GM23338 (cell line): ENCODE results near the gene DDX20. TPM values are rescaled to one million over a fixed set of nuclear protein-coding genes. Genes with fewer than 3 reads are reported as not detected.

Source experiments
- ATAC-seq: fragments of 200-7000 bp; cut with Tn5 transposase; 3 replicates; pipeline ENCODE4 v1.9.1; 2020
- DNase-seq: peaks from one replicate; pipeline ENCODE4 v3.0.0-alpha.2; 2015; ENCODE audit warnings: low spot score
- H2AFZ ChIP-seq: fragments of 200-600 bp; sonication (generic); 2 replicates; pipeline ENCODE4 v1.8.0; 2016; ENCODE audit warnings: antibody characterized with exemption, mild to moderate bottlenecking, moderate library complexity
- H3F3A ChIP-seq: fragments of 200-600 bp; sonication (generic); replicated peaks from 2 replicates; pipeline ENCODE4 v1.8.0; 2017; ENCODE audit warnings: antibody characterized with exemption, mixed run types, low read depth
- H3K27ac ChIP-seq: fragments of 200-600 bp; sonication (generic); 2 replicates; pipeline ENCODE4 v1.6.1; 2016; ENCODE audit warnings: low read depth
- H3K27me3 ChIP-seq: fragments of 200-600 bp; sonication (generic); 2 replicates; pipeline ENCODE4 v1.8.0; 2016; ENCODE audit warnings: mild to moderate bottlenecking, mixed run types, moderate library complexity; ENCODE audit not compliant: insufficient read depth
- H3K36me3 ChIP-seq: fragments of 200-600 bp; sonication (generic); 2 replicates; pipeline ENCODE4 v1.8.0; 2016; ENCODE audit warnings: mild to moderate bottlenecking; ENCODE audit not compliant: insufficient read depth
- H3K4me1 ChIP-seq: fragments of 200-600 bp; sonication (generic); 2 replicates; pipeline ENCODE4 v1.8.0; 2016; ENCODE audit warnings: mild to moderate bottlenecking, moderate library complexity; ENCODE audit not compliant: insufficient read depth
- H3K4me2 ChIP-seq: fragments of 200-600 bp; sonication (generic); 2 replicates; pipeline ENCODE4 v1.7.1; 2017; ENCODE audit warnings: mixed run types
- H3K4me3 ChIP-seq: fragments of 200-600 bp; sonication (generic); 2 replicates; pipeline ENCODE4 v1.6.1; 2016; ENCODE audit warnings: mixed run types
- H3K79me2 ChIP-seq: fragments of 200-600 bp; sonication (generic); replicated peaks from 2 replicates; pipeline ENCODE4 v1.8.0; 2017; ENCODE audit warnings: mild to moderate bottlenecking; ENCODE audit not compliant: insufficient read depth
- H3K9me2 ChIP-seq: fragments of 200-600 bp; sonication (generic); 2 replicates; pipeline ENCODE4 v1.8.0; 2017; ENCODE audit not compliant: insufficient read depth
- H4K20me1 ChIP-seq: fragments of 200-600 bp; sonication (generic); replicated peaks from 2 replicates; pipeline ENCODE4 v1.8.0; 2017; ENCODE audit warnings: mild to moderate bottlenecking; ENCODE audit not compliant: insufficient read depth
- H3K27ac Mint-ChIP-seq: 2 replicates; pipeline ENCODE4 v1.8.0; 2020; ENCODE audit warnings: inconsistent platforms, mild to moderate bottlenecking, moderate library complexity, mixed read lengths
- H3K27me3 Mint-ChIP-seq: 3 replicates; pipeline ENCODE4 v1.8.0; 2022; ENCODE audit warnings: low read depth, mild to moderate bottlenecking, moderate library complexity, mixed read lengths, inconsistent platforms; ENCODE audit not compliant: insufficient read depth, poor library complexity
- H3K36me3 Mint-ChIP-seq: 3 replicates; pipeline ENCODE4 v1.8.0; 2021; ENCODE audit warnings: low read depth, mild to moderate bottlenecking, inconsistent platforms, moderate library complexity, mixed read lengths
- H3K4me1 Mint-ChIP-seq: 3 replicates; pipeline ENCODE4 v1.8.0; 2020; ENCODE audit warnings: mild to moderate bottlenecking, inconsistent platforms, mixed read lengths
- H3K4me3 Mint-ChIP-seq: 3 replicates; pipeline ENCODE4 v1.8.0; 2021; ENCODE audit warnings: moderate library complexity, mild to moderate bottlenecking, inconsistent platforms, mixed read lengths
- H3K9me3 Mint-ChIP-seq: 3 replicates; pipeline ENCODE4 v1.8.0; 2020; ENCODE audit warnings: moderate library complexity, mild to moderate bottlenecking, inconsistent platforms, mixed read lengths
- CREB1 ChIP-seq: fragments of 250-450 bp; sonication (Bioruptor Pico); IDR thresholded peaks from 2 replicates; pipeline ENCODE4 v1.5.0; 2020; ENCODE audit warnings: low read depth, mild to moderate bottlenecking, moderate library complexity
- ETS1 ChIP-seq: IDR thresholded peaks from 2 replicates; pipeline ENCODE4 v1.6.1; 2016; ENCODE audit warnings: antibody characterized with exemption
- EZH2 ChIP-seq: fragments of 200-600 bp; sonication (generic); IDR thresholded peaks from one replicate; pipeline ENCODE4 v1.8.0; 2017; ENCODE audit warnings: antibody characterized with exemption, mild to moderate bottlenecking, low read depth; ENCODE audit not compliant: unreplicated experiment
- EZH2phosphoT487 ChIP-seq: fragments of 200-600 bp; sonication (generic); IDR thresholded peaks from one replicate; pipeline ENCODE4 v1.8.1; 2018; ENCODE audit warnings: antibody characterized with exemption; ENCODE audit not compliant: unreplicated experiment
- JUNB ChIP-seq: IDR thresholded peaks from one replicate; pipeline ENCODE4 v1.6.1; 2016; ENCODE audit warnings: antibody characterized with exemption; ENCODE audit not compliant: unreplicated experiment
- NANOG ChIP-seq: IDR thresholded peaks from 2 replicates; pipeline ENCODE4 v1.6.1; 2016; ENCODE audit warnings: antibody characterized with exemption, borderline replicate concordance
- POLR2AphosphoS5 ChIP-seq: IDR thresholded peaks from 2 replicates; pipeline ENCODE4 v1.6.1; 2016; ENCODE audit warnings: antibody characterized with exemption, low read depth
- STAT1 ChIP-seq: IDR thresholded peaks from one replicate; pipeline ENCODE4 v1.6.1; 2016; ENCODE audit warnings: antibody characterized with exemption; ENCODE audit not compliant: unreplicated experiment
- ZNF114 ChIP-seq: fragments of 250-450 bp; sonication (Bioruptor Pico); IDR thresholded peaks from 2 replicates; pipeline ENCODE4 v1.5.0; 2020; ENCODE audit warnings: mild to moderate bottlenecking, moderate library complexity
- ZNF331 ChIP-seq: fragments of 250-450 bp; sonication (Bioruptor Pico); IDR thresholded peaks from 2 replicates; pipeline ENCODE4 v1.5.0; 2020; ENCODE audit warnings: low read depth, mild to moderate bottlenecking, moderate library complexity
- ZNF462 ChIP-seq: fragments of 250-450 bp; sonication (Bioruptor Pico); IDR thresholded peaks from 2 replicates; pipeline ENCODE4 v1.5.0; 2020; ENCODE audit warnings: mild to moderate bottlenecking, moderate library complexity
- polyA plus RNA-seq: library from polyadenylated mRNA; unstranded; fragments of >200 nt; fragmentation: Nextera tagmentation; extraction: Ambion mirVana; gene quantifications from 2 replicates; pipeline ENCODE4 v1.2.1, GENCODE V29; 2016
- total RNA-seq: library from RNA; depleted of rRNA; stranded (reverse); fragments of >200 nt; shearing (Covaris generic); gene quantifications from 2 replicates; pipeline ENCODE4 v1.2.3, GENCODE V29; 2014
- TF ChIP-seq, protein P1 (sequence below), 2 experiments: fragments of 200-600 bp in 1 of 2; sonication (generic) in 1 of 2; conservative IDR thresholded peaks; 2 replicates each; pipeline versions ENCODE4 v1.5.1 to v1.6.1; 2016 to 2017; ENCODE audit warnings: antibody characterized with exemption in 2 of 2, low read depth in 2 of 2, mild to moderate bottlenecking in 2 of 2, moderate library complexity in 1 of 2
- TF ChIP-seq, protein P2 (sequence below): IDR thresholded peaks from one replicate; pipeline ENCODE4 v1.6.1; 2018; ENCODE audit warnings: antibody characterized with exemption; ENCODE audit not compliant: unreplicated experiment

DDX20 gene
- total and polyA plus RNA-seq, 2 experiments from 2014 or later = 11.9 to 54.4 TPM

DNA sequence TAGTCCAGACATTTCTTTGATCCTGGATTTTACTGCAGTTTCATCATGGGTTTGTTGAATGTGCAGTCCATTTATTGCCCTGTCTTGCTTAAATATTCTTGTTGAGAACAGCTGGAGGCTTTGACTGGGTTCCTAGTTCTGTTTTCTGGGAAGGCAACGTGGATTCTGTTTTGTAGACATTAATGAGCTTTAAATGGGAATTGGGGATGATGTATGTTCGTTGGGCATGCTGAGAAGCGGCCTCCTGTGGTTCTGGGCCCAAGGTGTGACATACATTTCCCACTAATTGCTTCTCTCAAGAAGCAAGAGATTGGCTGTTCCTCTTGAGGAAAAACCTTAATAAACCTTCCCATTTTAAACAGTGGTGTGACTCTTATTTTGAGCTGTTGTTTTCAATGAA, 39.4 kb upstream of the DDX20 start:
- Histone ChIP-seq H3K36me3 (no peaks in the 10 kb centered on the region), H3K27me3 (no peaks in the 10 kb centered on the region), H2AFZ (no peak overlapping the region), H3K79me2 (no peaks in the 10 kb centered on the region), H3K4me2 (no peak overlapping the region), H3K9me2 (peaks cover 6% of the 10 kb centered on the region; the same call in 1 of the 2 replicates), H3K4me1 (peaks cover 18% of the 10 kb centered on the region), H4K20me1 (no peaks in the 10 kb centered on the region), H3F3A (no peaks in the 10 kb centered on the region), H3K4me3 (no peak overlapping the region), H3K27ac (no peak overlapping the region)
- H3K27ac Mint-ChIP-seq = no peak overlapping the region
- peaks cover 11% of the 10 kb centered on the region for H3K27me3 Mint-ChIP-seq
- no peak for ATAC-seq
- TF ChIP-seq, protein P1, sequence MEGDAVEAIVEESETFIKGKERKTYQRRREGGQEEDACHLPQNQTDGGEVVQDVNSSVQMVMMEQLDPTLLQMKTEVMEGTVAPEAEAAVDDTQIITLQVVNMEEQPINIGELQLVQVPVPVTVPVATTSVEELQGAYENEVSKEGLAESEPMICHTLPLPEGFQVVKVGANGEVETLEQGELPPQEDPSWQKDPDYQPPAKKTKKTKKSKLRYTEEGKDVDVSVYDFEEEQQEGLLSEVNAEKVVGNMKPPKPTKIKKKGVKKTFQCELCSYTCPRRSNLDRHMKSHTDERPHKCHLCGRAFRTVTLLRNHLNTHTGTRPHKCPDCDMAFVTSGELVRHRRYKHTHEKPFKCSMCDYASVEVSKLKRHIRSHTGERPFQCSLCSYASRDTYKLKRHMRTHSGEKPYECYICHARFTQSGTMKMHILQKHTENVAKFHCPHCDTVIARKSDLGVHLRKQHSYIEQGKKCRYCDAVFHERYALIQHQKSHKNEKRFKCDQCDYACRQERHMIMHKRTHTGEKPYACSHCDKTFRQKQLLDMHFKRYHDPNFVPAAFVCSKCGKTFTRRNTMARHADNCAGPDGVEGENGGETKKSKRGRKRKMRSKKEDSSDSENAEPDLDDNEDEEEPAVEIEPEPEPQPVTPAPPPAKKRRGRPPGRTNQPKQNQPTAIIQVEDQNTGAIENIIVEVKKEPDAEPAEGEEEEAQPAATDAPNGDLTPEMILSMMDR (conservative IDR thresholded peaks at IDR 0.05; ENCODE audit: low read depth in 2 of 2) = no peak
- TF ChIP-seq ETS1 (no peak), NANOG (no peak), ZNF331 (CRISPR knock-in tag) (no peak), ZNF462 (no peak), STAT1 (no peak), EZH2phosphoT487 (no peak), CREB1 (CRISPR knock-in tag) (no peak), ZNF114 (CRISPR knock-in tag) (no peak), EZH2 (no peak), JUNB (no peak), POLR2AphosphoS5 (no peak)
- TF ChIP-seq, protein P2, sequence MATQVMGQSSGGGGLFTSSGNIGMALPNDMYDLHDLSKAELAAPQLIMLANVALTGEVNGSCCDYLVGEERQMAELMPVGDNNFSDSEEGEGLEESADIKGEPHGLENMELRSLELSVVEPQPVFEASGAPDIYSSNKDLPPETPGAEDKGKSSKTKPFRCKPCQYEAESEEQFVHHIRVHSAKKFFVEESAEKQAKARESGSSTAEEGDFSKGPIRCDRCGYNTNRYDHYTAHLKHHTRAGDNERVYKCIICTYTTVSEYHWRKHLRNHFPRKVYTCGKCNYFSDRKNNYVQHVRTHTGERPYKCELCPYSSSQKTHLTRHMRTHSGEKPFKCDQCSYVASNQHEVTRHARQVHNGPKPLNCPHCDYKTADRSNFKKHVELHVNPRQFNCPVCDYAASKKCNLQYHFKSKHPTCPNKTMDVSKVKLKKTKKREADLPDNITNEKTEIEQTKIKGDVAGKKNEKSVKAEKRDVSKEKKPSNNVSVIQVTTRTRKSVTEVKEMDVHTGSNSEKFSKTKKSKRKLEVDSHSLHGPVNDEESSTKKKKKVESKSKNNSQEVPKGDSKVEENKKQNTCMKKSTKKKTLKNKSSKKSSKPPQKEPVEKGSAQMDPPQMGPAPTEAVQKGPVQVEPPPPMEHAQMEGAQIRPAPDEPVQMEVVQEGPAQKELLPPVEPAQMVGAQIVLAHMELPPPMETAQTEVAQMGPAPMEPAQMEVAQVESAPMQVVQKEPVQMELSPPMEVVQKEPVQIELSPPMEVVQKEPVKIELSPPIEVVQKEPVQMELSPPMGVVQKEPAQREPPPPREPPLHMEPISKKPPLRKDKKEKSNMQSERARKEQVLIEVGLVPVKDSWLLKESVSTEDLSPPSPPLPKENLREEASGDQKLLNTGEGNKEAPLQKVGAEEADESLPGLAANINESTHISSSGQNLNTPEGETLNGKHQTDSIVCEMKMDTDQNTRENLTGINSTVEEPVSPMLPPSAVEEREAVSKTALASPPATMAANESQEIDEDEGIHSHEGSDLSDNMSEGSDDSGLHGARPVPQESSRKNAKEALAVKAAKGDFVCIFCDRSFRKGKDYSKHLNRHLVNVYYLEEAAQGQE = no peak
- H3K4me3 Mint-ChIP-seq = no peak overlapping the region
- peaks cover 15% of the 10 kb centered on the region for H3K4me1 Mint-ChIP-seq
- no peak for DNase-seq
- no peaks in the 10 kb centered on the region; the same call in 2 of the 3 replicates for H3K9me3 Mint-ChIP-seq
- H3K36me3 Mint-ChIP-seq = no peaks in the 10 kb centered on the region
